Natural killer cell (primary cell): ENCODE data around the gene HEXD. TPM values are rescaled to one million over a fixed set of nuclear protein-coding genes. Genes with fewer than 3 reads are reported as not detected.

Experiments used
- ATAC-seq, 3 donors: fragments of 150-1000 bp in 2 of 3; fragments of 200-7000 bp in 1 of 3; cut with Tn5 transposase; 1 replicate in 1 of 3; 2 replicates in 2 of 3; pipeline ENCODE4 v1.10.0; 2021; ENCODE audit warnings: mild to moderate bottlenecking in 2 of 3, moderate library complexity in 2 of 3
- DNase-seq, 2 donors: peaks; one replicate each; pipeline versions ENCODE4 v3.0.0 to v3.0.0-alpha.2; 2013 to 2021; ENCODE audit warnings: mixed read lengths in 1 of 2
- H3K27ac ChIP-seq: one replicate; pipeline ENCODE4 v1.5.1; 2013; ENCODE audit warnings: mild to moderate bottlenecking, low read length
- H3K27me3 ChIP-seq: one replicate; pipeline ENCODE4 v1.6.1; 2013; ENCODE audit warnings: low read length; ENCODE audit not compliant: control insufficient read depth, insufficient read depth
- H3K36me3 ChIP-seq: one replicate; pipeline ENCODE4 v1.6.1; 2013; ENCODE audit warnings: low read length; ENCODE audit not compliant: control insufficient read depth, insufficient read depth
- H3K4me1 ChIP-seq: one replicate; pipeline ENCODE4 v1.6.1; 2013; ENCODE audit warnings: low read length; ENCODE audit not compliant: control insufficient read depth, insufficient read depth
- H3K4me3 ChIP-seq: one replicate; pipeline ENCODE4 v1.5.1; 2013; ENCODE audit warnings: low read length
- H3K9me3 ChIP-seq: one replicate; pipeline ENCODE4 v1.6.1; 2013; ENCODE audit warnings: low read length; ENCODE audit not compliant: control insufficient read depth, insufficient read depth
- H3K27ac Mint-ChIP-seq, 2 donors: one replicate each; pipeline ENCODE4 v1.8.0; 2022; ENCODE audit warnings: mild to moderate bottlenecking in 2 of 2, mixed read lengths in 2 of 2, moderate library complexity in 1 of 2
- H3K27me3 Mint-ChIP-seq, 2 donors: one replicate each; pipeline ENCODE4 v1.8.0; 2022; ENCODE audit warnings: low read depth in 2 of 2, mixed read lengths in 2 of 2
- H3K36me3 Mint-ChIP-seq: one replicate; pipeline ENCODE4 v1.8.0; 2022; ENCODE audit warnings: mixed read lengths
- H3K4me1 Mint-ChIP-seq, 2 donors: one replicate each; pipeline ENCODE4 v1.8.0; 2022; ENCODE audit warnings: mixed read lengths in 2 of 2
- H3K4me3 Mint-ChIP-seq: one replicate; pipeline ENCODE4 v1.8.0; 2022; ENCODE audit warnings: mild to moderate bottlenecking, moderate library complexity, mixed read lengths
- H3K9me3 Mint-ChIP-seq, 2 donors: one replicate each; pipeline ENCODE4 v1.8.0; 2022; ENCODE audit warnings: mixed read lengths in 2 of 2
- CTCF ChIP-seq: fragments of 200-600 bp; IDR thresholded peaks from one replicate; pipeline ENCODE4 v1.8.0; 2022; ENCODE audit warnings: antibody characterized with exemption
- WGBS: methylation state at CpG from one replicate; pipeline ENCODE4 v1.1.7; 2013; ENCODE audit warnings: missing lambda C conversion rate; ENCODE audit not compliant: insufficient coverage; 5-methylcytosine and 5-hydroxymethylcytosine counted together
- intact Hi-C: fragments of 100-400 bp; cut with micrococcal nuclease; formaldehyde crosslinking; loops from one replicate; pipeline ENCODE4 v1.14.2; 2022
- total RNA-seq, 4 donors: library from RNA; stranded (reverse); fragments of 120-200 nt in 1 of 4; gene quantifications; one replicate each; pipeline versions ENCODE4 v1.2.3 to v1.2.4, GENCODE V29; 2013 to 2022

HEXD gene
- total RNA-seq, 3 donors from 2014 or later (not counting 1 experiment from before 2014, with no cell fraction given), result 35.7 to 57.4 (median 51.5) TPM

GRCh38 chr17:82479602-82480001, 61.5 kb downstream of the HEXD start:
- H3K4me3 ChIP-seq, result no peak overlapping the region
- TF ChIP-seq CTCF, result no peak
- H3K27me3 ChIP-seq, result no peaks in the 10 kb centered on the region
- no peaks in the 10 kb centered on the region for H3K36me3 Mint-ChIP-seq
- H3K4me1 Mint-ChIP-seq, result peaks cover 16% of the 10 kb centered on the region in 2 donors
- H3K27ac Mint-ChIP-seq, result peak overlapping the region in 1 of 2 donors; percentile 42
- DNase-seq (no peak), ATAC-seq (no peak)
- no peak overlapping the region for H3K4me3 Mint-ChIP-seq
- H3K4me1 ChIP-seq, result peaks cover 20% of the 10 kb centered on the region
- no peaks in the 10 kb centered on the region for H3K9me3 ChIP-seq
- intact Hi-C loops, result no loop called here
- peaks cover 59% of the 10 kb centered on the region for H3K36me3 ChIP-seq
- no peaks in the 10 kb centered on the region for H3K9me3 Mint-ChIP-seq
- H3K27me3 Mint-ChIP-seq, result no peaks in the 10 kb centered on the region
- H3K27ac ChIP-seq, result no peak overlapping the region
- 97% methylated on average over 5 of the region's 5 CpGs for WGBS

GRCh38 chr17:82480318-82480717, 62.2 kb downstream of the HEXD start:
- no peaks in the 10 kb centered on the region for H3K9me3 Mint-ChIP-seq
- no peak for TF ChIP-seq CTCF
- H3K36me3 Mint-ChIP-seq, result no peaks in the 10 kb centered on the region
- Histone ChIP-seq H3K4me1 (peaks cover 20% of the 10 kb centered on the region), H3K27ac (no peak overlapping the region), H3K4me3 (no peak overlapping the region), H3K9me3 (no peaks in the 10 kb centered on the region), H3K27me3 (no peaks in the 10 kb centered on the region), H3K36me3 (peaks cover 58% of the 10 kb centered on the region)
- ATAC-seq (no peak), DNase-seq (no peak)
- H3K4me1 Mint-ChIP-seq, result peaks cover 16 to 19% of the 10 kb centered on the region in 2 donors
- no peak overlapping the region for H3K4me3 Mint-ChIP-seq
- H3K27ac Mint-ChIP-seq, result no peak overlapping the region
- H3K27me3 Mint-ChIP-seq, result no peaks in the 10 kb centered on the region
- intact Hi-C loops, result no loop called here
- WGBS, result 97% methylated on average over 9 of the region's 9 CpGs

GRCh38 chr17:82483204-82483660, 65.1 kb downstream of the HEXD start:
- DNase-seq (no peak), ATAC-seq (no peak)
- Histone ChIP-seq H3K4me1 (peaks cover 29% of the 10 kb centered on the region), H3K36me3 (peaks cover 69% of the 10 kb centered on the region), H3K9me3 (no peaks in the 10 kb centered on the region), H3K27me3 (no peaks in the 10 kb centered on the region), H3K27ac (no peak overlapping the region), H3K4me3 (no peak overlapping the region)
- intact Hi-C loops, result no loop called here
- no peak overlapping the region for H3K27ac Mint-ChIP-seq
- no peaks in the 10 kb centered on the region for H3K36me3 Mint-ChIP-seq
- no peak for TF ChIP-seq CTCF
- WGBS, result 96% methylated on average over 6 of the region's 6 CpGs
- H3K4me1 Mint-ChIP-seq, result peaks cover 20 to 29% of the 10 kb centered on the region in 2 donors
- no peak overlapping the region for H3K4me3 Mint-ChIP-seq
- no peaks in the 10 kb centered on the region for H3K9me3 Mint-ChIP-seq
- H3K27me3 Mint-ChIP-seq, result no peaks in the 10 kb centered on the region

- peaks cover 69% of the 10 kb centered on the region for H3K36me3 ChIP-seq
- H3K9me3 Mint-ChIP-seq, result no peaks in the 10 kb centered on the region
- no peaks in the 10 kb centered on the region for H3K27me3 Mint-ChIP-seq
- H3K4me1 Mint-ChIP-seq, result peaks cover 18 to 28% of the 10 kb centered on the region in 2 donors
- DNase-seq (no peak), ATAC-seq (no peak)
- no peak for TF ChIP-seq CTCF
- no peaks in the 10 kb centered on the region for H3K27me3 ChIP-seq
- 94% methylated on average over 9 of the region's 9 CpGs for WGBS
- H3K27ac ChIP-seq, result no peak overlapping the region
- H3K4me3 ChIP-seq, result no peak overlapping the region
- no peak overlapping the region for H3K4me3 Mint-ChIP-seq
- peaks cover 23% of the 10 kb centered on the region for H3K4me1 ChIP-seq
- H3K27ac Mint-ChIP-seq, result no peak overlapping the region
- H3K9me3 ChIP-seq, result no peaks in the 10 kb centered on the region
- H3K36me3 Mint-ChIP-seq, result no peaks in the 10 kb centered on the region
- intact Hi-C loops, result no loop called here
These were observed 65.7 kb downstream of the HEXD start for GRCh38 chr17:82483836-82484235.
